Right lobe of liver (tissue), 6 donors: Measurements from ENCODE around the gene SLC26A8. TPM values are rescaled to one million over a fixed set of nuclear protein-coding genes. Genes with fewer than 3 reads are reported as not detected.

ENCODE experiments used
- ATAC-seq, 4 donors: fragments of 200-7000 bp; cut with Tn5 transposase; one replicate each; pipeline ENCODE4 v1.9.1; 2020; ENCODE audit warnings: mild to moderate bottlenecking in 4 of 4, moderate library complexity in 4 of 4
- DNase-seq, 3 donors: peaks; one replicate each; pipeline ENCODE4 v3.0.0-alpha.2; 2020
- H3K27ac ChIP-seq, 3 donors: fragments of 200-600 bp; one replicate each; pipeline ENCODE4 v1.8.0; 2022
- H3K27me3 ChIP-seq, 2 donors: fragments of 200-600 bp; one replicate each; pipeline ENCODE4 v1.8.0; 2022
- H3K36me3 ChIP-seq, 4 donors: fragments of 200-600 bp; sonication (generic) in 1 of 4; one replicate each; pipeline versions ENCODE4 v1.5.1 to v1.8.0; 2017 to 2022; ENCODE audit warnings: control low read depth in 1 of 4
- H3K4me1 ChIP-seq, 4 donors: fragments of 200-600 bp; sonication (generic) in 1 of 4; one replicate each; pipeline versions ENCODE4 v1.5.1 to v1.8.0; 2017 to 2022; ENCODE audit warnings: control low read depth in 1 of 4
- H3K4me3 ChIP-seq, 3 donors: fragments of 200-600 bp; one replicate each; pipeline ENCODE4 v1.8.0; 2022
- H3K9me3 ChIP-seq, 4 donors: fragments of 200-600 bp; sonication (generic) in 1 of 4; one replicate each; pipeline versions ENCODE4 v1.5.1 to v1.8.0; 2017 to 2022; ENCODE audit warnings: control low read depth in 1 of 4
- POLR2A ChIP-seq: fragments of 450-650 bp; IDR thresholded peaks from one replicate; pipeline ENCODE4 v1.6.1; 2017; ENCODE audit warnings: antibody characterized with exemption, mild to moderate bottlenecking
- WGBS: methylation state at CpG from one replicate; pipeline ENCODE4 v1.1.6; 2018; ENCODE audit warnings: low coverage, low lambda C conversion rate; ENCODE audit not compliant: insufficient coverage; ENCODE audit errors: missing lambda C conversion rate; 5-methylcytosine and 5-hydroxymethylcytosine counted together
- intact Hi-C, 2 donors: fragments of 100-400 bp; cut with DNase I; formaldehyde crosslinking; loops; one replicate each; pipeline versions ENCODE4 v1.11.2 to v1.14.1; 2022
- total RNA-seq, 6 experiments: library from RNA; depleted of rRNA in 2 of 6; stranded (reverse); fragments of >200 nt in 2 of 6; fragmentation: NEBNext Ultra II Directional in 3 of 6; extraction: Animal tissue kit (Norgen Biotek cat#: 25700) in 3 of 6; gene quantifications; one replicate each; pipeline versions ENCODE4 v1.1.0 to v1.2.4, GENCODE V29; 2016 to 2023
- TF ChIP-seq, protein P1 (sequence below), 4 donors: fragments of 200-600 bp in 3 of 4; fragments of 450-650 bp in 1 of 4; IDR thresholded peaks; one replicate each; pipeline versions ENCODE4 v1.5.1 to v1.8.0; 2016 to 2022; ENCODE audit warnings: antibody characterized with exemption in 4 of 4, mild to moderate bottlenecking in 2 of 4
- donor health status: DM: no; HTN: yes; CAD: no.
- donor health status: DM: no; HTN: no; CAD: no.
- donor health status: DM: no; HTN: no; CAD: no.
- donor health status: DM: no; HTN: yes; CAD: no.
- donor health status: DM: no; HTN: yes; CAD: no.

SLC26A8 gene
- total RNA-seq, 6 experiments from 2014 or later = 0.06 to 0.33 (median 0.09) TPM

DNA sequence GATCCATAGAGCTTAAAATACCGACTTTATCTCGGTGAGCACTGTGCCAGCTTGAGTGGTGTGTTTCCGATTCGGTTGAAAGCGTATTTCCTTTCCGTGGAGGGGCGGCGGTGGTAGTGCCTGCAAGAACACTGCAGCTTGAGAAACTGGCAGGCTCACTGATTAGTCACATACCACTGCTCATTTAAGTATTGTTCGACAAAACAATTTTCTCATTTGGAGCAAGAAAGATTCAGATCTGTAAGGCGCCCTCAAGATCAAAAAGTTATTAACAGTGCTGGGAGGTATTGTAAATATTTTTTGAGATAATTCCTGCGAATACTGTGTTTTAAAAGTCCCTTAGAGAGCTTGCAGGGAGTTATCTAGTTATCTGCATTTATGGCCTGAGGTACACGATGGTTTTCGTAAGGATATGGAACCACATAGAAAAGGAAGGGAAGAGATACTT is 4.5 kb upstream of the SLC26A8 start:
- DNase-seq = peak in 2 of 3 donors; percentile 54 to 73
- Histone ChIP-seq H3K4me3 (peak overlapping the region; percentile 86 to 96 (median 92)), H3K27ac (peak overlapping the region; percentile 95 to 97 (median 95)), H3K9me3 (no peaks in the 10 kb centered on the region), H3K36me3 (no peaks in the 10 kb centered on the region), H3K4me1 (peaks cover 0 to 36% (median 8%) of the 10 kb centered on the region in 4 donors), H3K27me3 (no peaks in the 10 kb centered on the region)
- 0% methylated on average over 12 of the region's 13 CpGs for WGBS
- intact Hi-C loops = loop anchor here in 1 of 2 donors (5.0 kb wide), 1 partner anchor 68 kb away; no protein-coding TSS in a partner anchor
- peak; percentile 24 for TF ChIP-seq POLR2A
- TF ChIP-seq, protein P1, sequence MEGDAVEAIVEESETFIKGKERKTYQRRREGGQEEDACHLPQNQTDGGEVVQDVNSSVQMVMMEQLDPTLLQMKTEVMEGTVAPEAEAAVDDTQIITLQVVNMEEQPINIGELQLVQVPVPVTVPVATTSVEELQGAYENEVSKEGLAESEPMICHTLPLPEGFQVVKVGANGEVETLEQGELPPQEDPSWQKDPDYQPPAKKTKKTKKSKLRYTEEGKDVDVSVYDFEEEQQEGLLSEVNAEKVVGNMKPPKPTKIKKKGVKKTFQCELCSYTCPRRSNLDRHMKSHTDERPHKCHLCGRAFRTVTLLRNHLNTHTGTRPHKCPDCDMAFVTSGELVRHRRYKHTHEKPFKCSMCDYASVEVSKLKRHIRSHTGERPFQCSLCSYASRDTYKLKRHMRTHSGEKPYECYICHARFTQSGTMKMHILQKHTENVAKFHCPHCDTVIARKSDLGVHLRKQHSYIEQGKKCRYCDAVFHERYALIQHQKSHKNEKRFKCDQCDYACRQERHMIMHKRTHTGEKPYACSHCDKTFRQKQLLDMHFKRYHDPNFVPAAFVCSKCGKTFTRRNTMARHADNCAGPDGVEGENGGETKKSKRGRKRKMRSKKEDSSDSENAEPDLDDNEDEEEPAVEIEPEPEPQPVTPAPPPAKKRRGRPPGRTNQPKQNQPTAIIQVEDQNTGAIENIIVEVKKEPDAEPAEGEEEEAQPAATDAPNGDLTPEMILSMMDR (IDR thresholded peaks at IDR 0.05) = no peak
- ATAC-seq = peak; percentile 38 to 50 (median 44)

DNA sequence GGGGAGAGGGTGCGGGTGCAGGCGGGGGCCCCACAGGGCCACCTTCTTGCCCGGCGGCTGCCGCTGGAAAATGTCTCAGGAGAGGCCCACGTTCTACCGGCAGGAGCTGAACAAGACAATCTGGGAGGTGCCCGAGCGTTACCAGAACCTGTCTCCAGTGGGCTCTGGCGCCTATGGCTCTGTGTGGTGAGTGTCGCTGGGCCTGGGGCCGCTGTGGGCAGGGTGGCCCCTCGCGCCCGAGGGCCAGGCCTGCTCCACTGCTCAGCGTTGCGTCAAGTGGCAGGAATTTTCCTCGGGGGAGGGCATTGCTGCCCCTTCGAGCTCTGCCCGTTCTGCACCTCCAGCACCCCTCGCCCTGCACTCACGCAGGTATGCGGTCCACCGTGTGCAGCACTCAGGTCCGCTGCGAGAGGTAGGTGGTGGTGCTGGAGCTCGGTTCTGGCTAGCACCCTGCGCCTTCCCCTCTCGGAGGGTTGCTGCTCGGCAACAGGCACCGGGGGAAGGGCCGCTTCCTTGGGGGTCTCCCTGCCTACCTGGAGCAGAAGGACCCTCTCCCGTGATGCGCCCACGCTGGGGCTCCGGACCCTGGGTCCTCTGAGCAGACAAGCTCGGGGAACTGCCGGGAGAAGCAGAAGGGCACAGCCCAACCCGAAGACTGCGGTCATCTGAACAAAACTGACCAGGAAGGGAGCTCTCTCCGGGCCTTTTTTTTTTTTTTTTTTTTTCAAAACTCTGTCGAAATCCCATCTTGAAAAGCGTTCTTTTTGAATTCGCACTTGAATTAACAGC is 3.8 kb upstream of the SLC26A8 start:
- no peaks in the 10 kb centered on the region for H3K27me3 ChIP-seq
- H3K27ac ChIP-seq = peak overlapping the region; percentile 95 to 97 (median 95)
- TF ChIP-seq, protein P1 (IDR thresholded peaks at IDR 0.05) = no peak
- TF ChIP-seq POLR2A = no peak
- H3K4me1 ChIP-seq = peaks cover 0 to 30% (median 5%) of the 10 kb centered on the region in 4 donors
- H3K4me3 ChIP-seq = peak overlapping the region; percentile 86 to 96 (median 92)
- H3K9me3 ChIP-seq = no peaks in the 10 kb centered on the region
- intact Hi-C loops = loop anchor here in 1 of 2 donors (5.0 kb wide), 1 partner anchor 69 kb away; no protein-coding TSS in a partner anchor
- 0% methylated on average over 6 of the region's 44 CpGs for WGBS
- peak; percentile 57 to 72 (median 62) for DNase-seq
- no peaks in the 10 kb centered on the region for H3K36me3 ChIP-seq
- ATAC-seq = peak; percentile 27 to 42 (median 38)

DNA sequence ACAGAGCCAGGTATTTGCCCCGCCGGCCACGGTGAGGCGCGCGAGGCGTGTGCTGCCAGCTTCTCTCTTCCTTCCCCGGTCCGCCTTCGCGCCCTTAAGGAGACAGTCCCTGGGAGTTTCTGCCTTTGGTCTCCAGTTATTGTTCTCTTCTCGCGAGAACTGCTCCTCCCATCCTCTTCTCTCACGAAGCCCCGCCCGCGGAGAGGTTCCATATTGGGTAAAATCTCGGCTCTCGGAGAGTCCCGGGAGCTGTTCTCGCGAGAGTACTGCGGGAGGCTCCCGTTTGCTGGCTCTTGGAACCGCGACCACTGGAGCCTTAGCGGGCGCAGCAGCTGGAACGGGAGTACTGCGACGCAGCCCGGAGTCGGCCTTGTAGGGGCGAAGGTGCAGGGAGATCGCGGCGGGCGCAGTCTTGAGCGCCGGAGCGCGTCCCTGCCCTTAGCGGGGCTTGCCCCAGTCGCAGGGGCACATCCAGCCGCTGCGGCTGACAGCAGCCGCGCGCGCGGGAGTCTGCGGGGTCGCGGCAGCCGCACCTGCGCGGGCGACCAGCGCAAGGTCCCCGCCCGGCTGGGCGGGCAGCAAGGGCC is 3.2 kb upstream of the SLC26A8 start, which contains the start of gene MAPK14:
Gene MAPK14 (plus strand): TSS at position 308 of the 587 bp plus-strand sequence. CDS start 350 bp downstream, outside the sequence.
- peak; percentile 98 to 99 (median 99) for DNase-seq
- H3K36me3 ChIP-seq = no peaks in the 10 kb centered on the region
- intact Hi-C loops = loop anchor here in 1 of 2 donors (5.0 kb wide), 1 partner anchor 70 kb away; no protein-coding TSS in a partner anchor
- peaks cover 0 to 23% (median 5%) of the 10 kb centered on the region in 4 donors for H3K4me1 ChIP-seq
- H3K9me3 ChIP-seq = no peaks in the 10 kb centered on the region
- peak within 1 kb of the TSS; percentile 95 to 97 (median 95) for H3K27ac ChIP-seq
- 0% methylated on average over 35 of the region's 62 CpGs for WGBS
- peak; percentile 99 for TF ChIP-seq POLR2A
- TF ChIP-seq, protein P1 (IDR thresholded peaks at IDR 0.05) = peak; percentile 90 to 95 (median 92)
- ATAC-seq = peak; percentile 92 to 94 (median 92)
- H3K4me3 ChIP-seq = peak within 1 kb of the TSS; percentile 86 to 96 (median 92)
- no peaks in the 10 kb centered on the region for H3K27me3 ChIP-seq

DNA sequence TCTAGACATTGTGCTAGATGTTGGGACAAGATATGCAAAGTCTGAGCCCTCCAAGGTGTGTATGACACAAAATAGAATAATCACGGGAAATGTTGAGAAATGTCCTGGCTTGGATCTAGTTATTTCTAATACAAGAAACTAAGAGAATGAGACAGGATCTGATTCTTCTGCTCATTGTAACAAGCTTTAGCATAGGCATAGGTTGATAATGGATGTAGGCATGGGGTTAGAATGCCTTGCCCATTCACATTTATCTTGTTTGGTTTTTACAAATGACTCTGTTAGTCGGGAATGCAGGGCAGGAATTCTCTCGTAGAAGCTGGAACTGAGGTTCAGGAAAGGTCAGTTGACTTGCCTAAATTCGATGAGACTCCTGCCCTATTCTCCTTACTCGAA is 1.5 kb upstream of the SLC26A8 start:
- no peaks in the 10 kb centered on the region for H3K9me3 ChIP-seq
- H3K27ac ChIP-seq = no peak overlapping the region
- ATAC-seq (no peak), DNase-seq (no peak)
- no peak overlapping the region for H3K4me3 ChIP-seq
- WGBS = 48% methylated on average over 5 of the region's 5 CpGs
- intact Hi-C loops = loop anchor here in 1 of 2 donors (5.0 kb wide), 1 partner anchor 71 kb away; no protein-coding TSS in a partner anchor
- no peaks in the 10 kb centered on the region for H3K27me3 ChIP-seq
- TF ChIP-seq, protein P1 (IDR thresholded peaks at IDR 0.05) = no peak
- no peak for TF ChIP-seq POLR2A
- H3K36me3 ChIP-seq = no peaks in the 10 kb centered on the region
- peaks cover 0 to 11% (median 5%) of the 10 kb centered on the region in 4 donors for H3K4me1 ChIP-seq
